Fibroblast of the aortic adventitia (primary cell): ENCODE results near the gene SPATA2L. TPM values are rescaled to one million over a fixed set of nuclear protein-coding genes. Genes with fewer than 3 reads are reported as not detected.

Experiments used
- DNase-seq: peaks from one replicate; pipeline ENCODE4 v3.0.0-alpha.2; 2010; ENCODE audit warnings: low read depth
- H3K4me3 ChIP-seq: 2 replicates; pipeline ENCODE4 v1.5.1; 2011; ENCODE audit warnings: low read depth, mild to moderate bottlenecking, control low read depth, low read length, moderate library complexity
- total RNA-seq: library from RNA; depleted of rRNA; stranded (reverse); fragments of >200 nt; gene quantifications from 2 replicates; pipeline ENCODE4 v1.2.3, GENCODE V29; 2012; ENCODE audit warnings: low replicate concordance
- TF ChIP-seq, protein P1 (sequence below): IDR thresholded peaks from 2 replicates; pipeline ENCODE4 v1.5.1; 2011; ENCODE audit warnings: mild to moderate bottlenecking, low read length, control low read depth, inconsistent platforms; ENCODE audit not compliant: insufficient read depth

SPATA2L gene
- total RNA-seq, 1 donor = 10.1 TPM

DNA sequence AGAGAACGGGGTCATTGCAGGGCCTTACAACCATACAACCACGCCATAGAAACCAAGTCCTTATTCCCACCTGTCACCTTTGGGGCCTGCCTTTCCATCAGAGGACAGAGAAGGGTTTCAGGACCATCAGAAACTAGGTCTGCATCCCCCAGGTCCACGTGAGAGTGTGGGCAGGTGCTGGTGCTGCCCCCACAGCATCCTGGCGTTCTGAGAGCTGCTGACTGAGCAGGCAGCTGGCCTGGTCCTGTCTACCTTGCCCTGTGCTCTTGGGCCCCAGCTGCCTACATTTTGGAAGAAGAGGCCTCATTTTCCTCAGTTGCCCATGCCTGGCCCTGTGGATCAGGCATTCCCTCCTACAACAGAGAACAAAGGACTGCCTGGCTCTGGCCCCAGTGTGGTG lies 41.4 kb upstream of the SPATA2L start:
- H3K4me3 ChIP-seq = no peak overlapping the region
- TF ChIP-seq, protein P1, sequence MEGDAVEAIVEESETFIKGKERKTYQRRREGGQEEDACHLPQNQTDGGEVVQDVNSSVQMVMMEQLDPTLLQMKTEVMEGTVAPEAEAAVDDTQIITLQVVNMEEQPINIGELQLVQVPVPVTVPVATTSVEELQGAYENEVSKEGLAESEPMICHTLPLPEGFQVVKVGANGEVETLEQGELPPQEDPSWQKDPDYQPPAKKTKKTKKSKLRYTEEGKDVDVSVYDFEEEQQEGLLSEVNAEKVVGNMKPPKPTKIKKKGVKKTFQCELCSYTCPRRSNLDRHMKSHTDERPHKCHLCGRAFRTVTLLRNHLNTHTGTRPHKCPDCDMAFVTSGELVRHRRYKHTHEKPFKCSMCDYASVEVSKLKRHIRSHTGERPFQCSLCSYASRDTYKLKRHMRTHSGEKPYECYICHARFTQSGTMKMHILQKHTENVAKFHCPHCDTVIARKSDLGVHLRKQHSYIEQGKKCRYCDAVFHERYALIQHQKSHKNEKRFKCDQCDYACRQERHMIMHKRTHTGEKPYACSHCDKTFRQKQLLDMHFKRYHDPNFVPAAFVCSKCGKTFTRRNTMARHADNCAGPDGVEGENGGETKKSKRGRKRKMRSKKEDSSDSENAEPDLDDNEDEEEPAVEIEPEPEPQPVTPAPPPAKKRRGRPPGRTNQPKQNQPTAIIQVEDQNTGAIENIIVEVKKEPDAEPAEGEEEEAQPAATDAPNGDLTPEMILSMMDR = no peak
- no peak for DNase-seq

DNA sequence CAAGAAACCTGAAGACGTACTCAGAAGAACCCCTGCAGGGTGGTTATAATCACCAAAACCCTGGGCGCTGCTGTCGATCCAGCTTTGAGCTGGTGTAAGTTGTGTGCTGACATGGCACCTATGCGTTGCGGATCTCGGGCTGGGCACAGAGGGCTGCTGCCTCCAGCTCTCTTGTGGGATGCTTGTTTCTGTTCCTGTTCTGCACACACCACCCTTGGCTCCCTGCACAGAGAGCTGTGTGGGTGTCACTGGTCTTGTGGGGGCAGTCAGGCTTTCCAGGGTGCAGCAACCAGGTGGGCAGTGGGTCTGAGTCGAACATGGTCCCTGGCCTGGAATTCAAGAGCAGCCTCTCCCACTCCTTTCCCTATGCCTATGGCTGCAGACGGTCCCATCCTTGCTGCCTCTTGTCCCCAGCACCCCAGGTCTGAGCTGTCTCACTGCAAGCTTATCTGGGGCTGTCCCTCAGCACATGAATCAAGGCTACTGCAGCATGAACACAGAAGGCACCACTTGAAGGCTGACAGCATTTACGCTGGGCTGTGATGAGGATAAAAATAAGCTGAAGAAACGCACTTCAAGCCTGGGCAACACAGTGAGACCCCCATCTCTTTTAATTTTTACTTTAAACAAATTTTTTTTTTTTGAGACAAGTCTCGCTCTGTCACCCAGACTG lies 40.0 kb upstream of the SPATA2L start:
- H3K4me3 ChIP-seq = no peak overlapping the region
- TF ChIP-seq, protein P1 = no peak
- DNase-seq = no peak

DNA sequence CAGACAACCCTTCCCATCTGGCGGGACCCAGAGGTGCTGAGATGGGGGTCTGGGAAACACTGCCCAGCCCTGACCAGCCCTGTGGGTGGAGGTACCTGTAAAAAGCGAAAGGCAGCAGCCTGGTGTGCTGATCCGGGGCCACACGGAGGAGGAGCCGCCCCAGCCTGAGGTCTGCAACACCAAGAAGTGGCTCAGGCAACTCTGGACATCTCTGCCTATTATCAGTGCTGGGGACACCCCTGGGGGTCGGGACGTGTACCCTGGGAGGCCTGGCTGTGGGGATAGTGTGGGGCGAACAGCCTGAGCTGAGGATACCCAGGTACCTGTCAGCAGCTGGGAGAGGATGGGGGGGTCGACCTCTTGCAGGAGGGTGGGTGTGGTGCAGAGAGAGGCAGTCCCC lies 37.9 kb upstream of the SPATA2L start:
- TF ChIP-seq, protein P1 = no peak
- H3K4me3 ChIP-seq = no peak overlapping the region
- no peak for DNase-seq

DNA sequence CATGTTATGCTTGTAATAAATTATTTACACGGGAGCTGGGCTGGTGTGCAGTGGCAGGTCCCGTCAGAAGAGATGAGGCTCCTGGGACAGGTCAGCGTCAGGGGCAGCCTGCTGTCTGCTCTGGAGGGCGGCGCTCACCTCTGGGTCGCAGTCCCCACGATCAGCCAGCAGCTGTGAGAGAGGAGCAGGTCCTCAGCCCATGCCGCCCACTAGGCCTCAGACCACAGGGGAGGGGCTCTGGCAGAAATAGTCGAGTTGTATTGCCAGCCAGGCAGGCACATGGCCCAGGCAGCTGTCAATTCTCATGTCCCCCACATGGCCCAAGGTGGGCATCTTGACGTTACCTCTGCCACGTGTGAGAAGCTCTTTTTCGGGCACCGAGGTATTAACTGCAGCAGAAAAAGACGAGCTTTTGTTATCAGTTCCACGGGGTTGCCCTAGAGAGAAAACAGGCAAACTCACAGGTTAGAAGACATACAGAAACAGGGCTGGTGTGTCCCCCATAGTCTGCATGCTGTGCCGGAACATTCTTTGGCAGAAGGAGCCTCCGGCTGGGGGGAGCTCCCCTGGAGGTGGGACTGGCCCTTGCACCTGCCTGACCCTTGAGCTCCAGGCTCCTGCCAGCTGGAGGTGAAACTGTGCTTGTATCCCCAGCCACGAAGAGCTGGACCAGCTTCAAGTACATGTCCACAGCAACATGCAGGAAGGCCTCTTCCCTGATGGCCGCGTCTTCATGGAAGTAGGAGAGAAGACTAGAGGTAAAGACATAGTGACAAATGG lies 37.2 kb upstream of the SPATA2L start:
- DNase-seq = no peak
- TF ChIP-seq, protein P1 = no peak
- no peak overlapping the region for H3K4me3 ChIP-seq

DNA sequence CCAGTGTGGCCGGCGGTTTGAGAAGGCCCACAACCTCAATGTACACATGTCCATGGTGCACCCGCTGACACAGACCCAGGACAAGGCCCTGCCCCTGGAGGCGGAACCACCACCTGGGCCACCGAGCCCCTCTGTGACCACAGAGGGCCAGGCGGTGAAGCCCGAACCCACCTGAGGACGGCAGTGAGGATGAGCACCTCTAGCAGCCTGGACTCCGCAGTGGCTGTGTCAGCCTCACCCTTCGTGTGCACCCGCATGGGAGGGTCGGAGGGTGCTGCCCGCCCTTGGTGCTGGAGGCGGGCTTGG lies 36.5 kb upstream of the SPATA2L start:
- DNase-seq = no peak
- TF ChIP-seq, protein P1 = no peak
- H3K4me3 ChIP-seq = no peak overlapping the region

DNA sequence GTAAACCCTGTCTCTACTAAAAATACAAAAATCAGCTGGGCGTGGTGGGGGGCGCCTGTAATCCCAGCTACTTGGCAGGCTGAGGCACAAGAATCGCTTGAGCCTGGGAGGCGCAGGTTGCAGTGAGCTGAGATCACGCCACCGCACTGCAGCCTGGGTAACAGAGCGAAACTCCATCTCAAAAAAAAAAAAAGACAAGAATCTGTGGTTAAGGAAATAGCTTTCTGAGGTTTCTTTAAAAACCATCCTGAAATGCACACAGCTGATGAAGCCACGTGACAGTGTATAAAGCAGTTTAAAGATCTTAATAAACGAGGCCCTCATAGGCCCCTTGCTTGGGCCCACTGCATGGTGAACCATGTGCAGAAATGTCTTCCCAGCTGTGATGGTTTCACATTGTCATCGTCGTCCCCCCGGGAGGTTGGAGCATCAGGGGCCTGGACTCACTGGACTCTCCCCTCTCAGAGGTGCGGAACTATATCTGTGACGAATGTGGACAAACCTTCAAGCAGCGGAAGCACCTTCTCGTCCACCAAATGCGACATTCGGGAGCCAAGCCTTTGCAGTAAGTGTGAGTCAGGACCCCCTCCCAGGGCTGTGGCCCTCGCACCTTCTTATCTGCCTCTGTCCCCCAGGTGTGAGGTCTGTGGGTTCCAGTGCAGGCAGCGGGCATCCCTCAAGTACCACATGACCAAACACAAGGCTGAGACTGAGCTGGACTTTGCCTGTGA lies 36.0 kb upstream of the SPATA2L start:
- DNase-seq = no peak
- TF ChIP-seq, protein P1 = no peak

More for the DNA sequence above, 36.0 kb upstream of the SPATA2L start:
- H3K4me3 ChIP-seq = no peak overlapping the region
